ENCODE measurements around the gene PDLIM5. TPM values are rescaled to one million over a fixed set of nuclear protein-coding genes. Genes with fewer than 3 reads are reported as not detected.
"Not testable (repeated sequence)": the region's sequence is repeated elsewhere in the genome, so short reads cannot be mapped to it uniquely, and the experiment has no call there.

The PDLIM5 gene
- polyA plus RNA-seq, 3 donors, result 13.2 to 48.3 (median 27.3) TPM

GRCh38 chr4:94642561-94642866 is 190.8 kb downstream of the PDLIM5 start:
- WGBS, 3 donors, result 50 to 85% (median 73%) methylated on average over 2 of the region's 2 CpGs
- H3K27ac ChIP-seq (ENCODE audit: low read depth, low read length), result no peak overlapping the region

GRCh38 chr4:94648699-94649098 is 197.0 kb downstream of the PDLIM5 start:
- H3K27ac ChIP-seq (ENCODE audit: low read depth, low read length), result no peak overlapping the region
- WGBS, 3 donors, result 83 to 97% (median 94%) methylated on average over 7 of the region's 7 CpGs

- no peak overlapping the region for H3K27ac ChIP-seq (ENCODE audit: low read depth, low read length)
These were observed 197.8 kb downstream of the PDLIM5 start for GRCh38 chr4:94649381-94650133.

GRCh38 chr4:94650134-94650495 is 198.4 kb downstream of the PDLIM5 start:
- 66 to 75% (median 67%) methylated on average over 5 of the region's 5 CpGs for WGBS, 3 donors
- H3K27ac ChIP-seq (ENCODE audit: low read depth, low read length), result no peak overlapping the region

More at GRCh38 chr4:94649381-94650133, 197.8 kb downstream of the PDLIM5 start:
- 97 to 98% (median 98%) methylated on average over 1 of the region's 1 CpG for WGBS, 3 donors

GRCh38 chr4:94650690-94651089 is 198.9 kb downstream of the PDLIM5 start:
- no peak overlapping the region for H3K27ac ChIP-seq (ENCODE audit: low read depth, low read length)
- 47 to 72% (median 66%) methylated on average over 3 of the region's 3 CpGs for WGBS, 3 donors

GRCh38 chr4:94653095-94653649 is 201.4 kb downstream of the PDLIM5 start:
- H3K27ac ChIP-seq (ENCODE audit: low read depth, low read length), result no peak overlapping the region
- WGBS, 3 donors, result 53 to 81% (median 81%) methylated on average over 3 of the region's 3 CpGs

- 87 to 93% (median 89%) methylated on average over 3 of the region's 3 CpGs for WGBS, 3 donors
- H3K27ac ChIP-seq (ENCODE audit: low read depth, low read length), result no peak overlapping the region
These were observed 202.4 kb downstream of the PDLIM5 start for GRCh38 chr4:94653984-94654609.

- 92 to 96% (median 95%) methylated on average over 3 of the region's 3 CpGs for WGBS, 3 donors
- H3K27ac ChIP-seq (ENCODE audit: low read depth, low read length), result no peak overlapping the region
These were observed 203.0 kb downstream of the PDLIM5 start for GRCh38 chr4:94654714-94655113.

- H3K27ac ChIP-seq (ENCODE audit: low read depth, low read length), result no peak overlapping the region
- 67 to 71% (median 70%) methylated on average over 3 of the region's 3 CpGs for WGBS, 3 donors
These were observed 208.9 kb downstream of the PDLIM5 start for GRCh38 chr4:94660614-94661013.

GRCh38 chr4:94665021-94665420 is 213.3 kb downstream of the PDLIM5 start:
- H3K27ac ChIP-seq (ENCODE audit: low read depth, low read length), result not testable (repeated sequence)
- 98 to 100% (median 99%) methylated on average over 5 of the region's 5 CpGs for WGBS, 3 donors

- WGBS, 3 donors, result 71 to 75% (median 71%) methylated on average over 3 of the region's 3 CpGs
- no peak overlapping the region for H3K27ac ChIP-seq (ENCODE audit: low read depth, low read length)
These were observed 214.0 kb downstream of the PDLIM5 start for GRCh38 chr4:94665500-94666404.

GRCh38 chr4:94668724-94669123 is 217.0 kb downstream of the PDLIM5 start:
- WGBS, 3 donors, result 77 to 86% (median 79%) methylated on average over 7 of the region's 7 CpGs
- H3K27ac ChIP-seq (ENCODE audit: low read depth, low read length), result no peak overlapping the region

GRCh38 chr4:94669672-94670664 is 218.2 kb downstream of the PDLIM5 start:
- H3K27ac ChIP-seq (ENCODE audit: low read depth, low read length), result no peak overlapping the region
- 44 to 89% (median 89%) methylated on average over 6 of the region's 6 CpGs for WGBS, 3 donors

- no peak overlapping the region for H3K27ac ChIP-seq (ENCODE audit: low read depth, low read length)
- WGBS, 3 donors, result 78 to 85% (median 84%) methylated on average over 5 of the region's 5 CpGs
These were observed 219.4 kb downstream of the PDLIM5 start for GRCh38 chr4:94671113-94671512.

GRCh38 chr4:94673961-94674360 is 222.2 kb downstream of the PDLIM5 start:
- H3K27ac ChIP-seq (ENCODE audit: low read depth, low read length), result no peak overlapping the region
- WGBS, 3 donors, result 66 to 80% (median 76%) methylated on average over 2 of the region's 2 CpGs

GRCh38 chr4:94676970-94677369 is 225.2 kb downstream of the PDLIM5 start:
- H3K27ac ChIP-seq (ENCODE audit: low read depth, low read length), result no peak overlapping the region
- 42 to 61% (median 57%) methylated on average over 2 of the region's 2 CpGs for WGBS, 3 donors

GRCh38 chr4:94678896-94679295 is 227.2 kb downstream of the PDLIM5 start:
- H3K27ac ChIP-seq (ENCODE audit: low read depth, low read length), result no peak overlapping the region
